Gastroesophageal sphincter (tissue), 4 donors: ENCODE results near the gene NDUFA1. TPM values are rescaled to one million over a fixed set of nuclear protein-coding genes. Genes with fewer than 3 reads are reported as not detected.
"Not testable (repeated sequence)": the region's sequence is repeated elsewhere in the genome, so short reads cannot be mapped to it uniquely, and the experiment has no call there.

ENCODE experiments used
- ATAC-seq: fragments of 150-250 bp; one replicate; pipeline ENCODE4 v1.9.1; 2016; ENCODE audit warnings: mild to moderate bottlenecking, moderate library complexity
- H3K27ac ChIP-seq, 4 donors: fragments of 200-600 bp; sonication (generic) in 3 of 4; 1 replicate in 3 of 4; 2 replicates in 1 of 4; pipeline ENCODE4 v1.5.1; 2016 to 2019
- H3K27me3 ChIP-seq: fragments of 200-600 bp; sonication (generic); one replicate; pipeline ENCODE4 v1.5.1; 2019
- H3K36me3 ChIP-seq, 2 donors: fragments of 200-600 bp; sonication (generic); one replicate each; pipeline ENCODE4 v1.5.1; 2019; ENCODE audit warnings: control low read depth in 1 of 2
- H3K4me1 ChIP-seq, 3 donors: fragments of 200-600 bp; sonication (generic); 1 replicate in 2 of 3; 2 replicates in 1 of 3; pipeline ENCODE4 v1.5.1; 2016 to 2019; ENCODE audit warnings: control low read depth in 2 of 3
- H3K4me3 ChIP-seq, 2 donors: fragments of 200-600 bp; sonication (generic); one replicate each; pipeline ENCODE4 v1.5.1; 2019; ENCODE audit warnings: mild to moderate bottlenecking in 1 of 2, moderate library complexity in 1 of 2
- H3K9me3 ChIP-seq, 3 donors: fragments of 200-600 bp; sonication (generic); one replicate each; pipeline ENCODE4 v1.5.1; 2017 to 2019; ENCODE audit warnings: control low read depth in 2 of 3
- EP300 ChIP-seq: sonication (generic); formaldehyde crosslinking; IDR thresholded peaks from one replicate; pipeline ENCODE4 v1.6.1; 2017; ENCODE audit warnings: antibody characterized with exemption, mild to moderate bottlenecking
- POLR2A ChIP-seq, 2 donors: fragments of 450-650 bp; IDR thresholded peaks; one replicate each; pipeline ENCODE4 v1.6.1; 2017; ENCODE audit warnings: antibody characterized with exemption in 2 of 2, mild to moderate bottlenecking in 2 of 2, moderate library complexity in 1 of 2
- POLR2AphosphoS5 ChIP-seq: sonication (generic); formaldehyde crosslinking; IDR thresholded peaks from one replicate; pipeline ENCODE4 v1.6.1; 2017; ENCODE audit warnings: antibody characterized with exemption
- WGBS, 2 donors: methylation state at CpG; one replicate each; pipeline ENCODE4 v1.1.5; 2018; ENCODE audit warnings: low coverage in 1 of 2; 5-methylcytosine and 5-hydroxymethylcytosine counted together
- total RNA-seq, 4 donors: library from RNA; depleted of rRNA; stranded (reverse); fragments of >200 nt; gene quantifications; one replicate each; pipeline ENCODE4 v1.1.0, GENCODE V29; 2016
- TF ChIP-seq, protein P1 (sequence below), 4 experiments: fragments of 200-600 bp in 2 of 4; fragments of 450-650 bp in 2 of 4; sonication (generic) in 1 of 4; IDR thresholded peaks; one replicate each; pipeline ENCODE4 v1.5.1; 2017 to 2019; ENCODE audit warnings: antibody characterized with exemption in 4 of 4, mild to moderate bottlenecking in 2 of 4, moderate library complexity in 2 of 4

Gene NDUFA1
- total RNA-seq, 4 donors from 2014 or later, result 55.8 to 104 (median 74.5) TPM

DNA sequence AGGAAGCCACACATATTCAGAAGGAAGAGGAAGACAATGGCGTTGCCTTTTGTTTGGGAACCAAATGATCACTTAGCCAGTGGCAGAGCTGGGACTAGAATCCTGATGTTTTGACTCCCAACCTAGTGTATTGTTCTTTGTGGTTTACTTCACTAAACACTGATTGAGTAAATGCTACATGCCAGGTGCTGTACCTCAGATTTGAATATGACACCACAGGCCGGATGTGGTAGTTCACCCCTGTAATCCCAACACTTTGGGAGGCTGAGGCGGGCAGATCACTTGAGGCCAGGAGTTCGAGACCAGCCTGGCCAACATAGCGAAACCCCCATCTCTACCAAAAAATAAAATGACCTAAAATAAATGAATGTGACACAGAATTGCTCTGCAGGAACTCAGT, 8.4 kb downstream of the NDUFA1 start:
- Histone ChIP-seq H3K4me3 (no peak overlapping the region), H3K36me3 (peaks cover 0 to 35% of the 10 kb centered on the region in 2 donors), H3K27me3 (no peaks in the 10 kb centered on the region), H3K4me1 (no peaks in the 10 kb centered on the region), H3K9me3 (no peaks in the 10 kb centered on the region), H3K27ac (no peak overlapping the region)
- WGBS, 2 donors, result 58 to 67% methylated on average over 1 to 2 of the region's 5 CpGs
- ATAC-seq, result no peak
- TF ChIP-seq, protein P1, sequence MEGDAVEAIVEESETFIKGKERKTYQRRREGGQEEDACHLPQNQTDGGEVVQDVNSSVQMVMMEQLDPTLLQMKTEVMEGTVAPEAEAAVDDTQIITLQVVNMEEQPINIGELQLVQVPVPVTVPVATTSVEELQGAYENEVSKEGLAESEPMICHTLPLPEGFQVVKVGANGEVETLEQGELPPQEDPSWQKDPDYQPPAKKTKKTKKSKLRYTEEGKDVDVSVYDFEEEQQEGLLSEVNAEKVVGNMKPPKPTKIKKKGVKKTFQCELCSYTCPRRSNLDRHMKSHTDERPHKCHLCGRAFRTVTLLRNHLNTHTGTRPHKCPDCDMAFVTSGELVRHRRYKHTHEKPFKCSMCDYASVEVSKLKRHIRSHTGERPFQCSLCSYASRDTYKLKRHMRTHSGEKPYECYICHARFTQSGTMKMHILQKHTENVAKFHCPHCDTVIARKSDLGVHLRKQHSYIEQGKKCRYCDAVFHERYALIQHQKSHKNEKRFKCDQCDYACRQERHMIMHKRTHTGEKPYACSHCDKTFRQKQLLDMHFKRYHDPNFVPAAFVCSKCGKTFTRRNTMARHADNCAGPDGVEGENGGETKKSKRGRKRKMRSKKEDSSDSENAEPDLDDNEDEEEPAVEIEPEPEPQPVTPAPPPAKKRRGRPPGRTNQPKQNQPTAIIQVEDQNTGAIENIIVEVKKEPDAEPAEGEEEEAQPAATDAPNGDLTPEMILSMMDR (IDR thresholded peaks at IDR 0.05), result no peak
- TF ChIP-seq POLR2A (IDR thresholded peaks at IDR 0.05) (no peak), POLR2AphosphoS5 (no peak), EP300 (no peak)

DNA sequence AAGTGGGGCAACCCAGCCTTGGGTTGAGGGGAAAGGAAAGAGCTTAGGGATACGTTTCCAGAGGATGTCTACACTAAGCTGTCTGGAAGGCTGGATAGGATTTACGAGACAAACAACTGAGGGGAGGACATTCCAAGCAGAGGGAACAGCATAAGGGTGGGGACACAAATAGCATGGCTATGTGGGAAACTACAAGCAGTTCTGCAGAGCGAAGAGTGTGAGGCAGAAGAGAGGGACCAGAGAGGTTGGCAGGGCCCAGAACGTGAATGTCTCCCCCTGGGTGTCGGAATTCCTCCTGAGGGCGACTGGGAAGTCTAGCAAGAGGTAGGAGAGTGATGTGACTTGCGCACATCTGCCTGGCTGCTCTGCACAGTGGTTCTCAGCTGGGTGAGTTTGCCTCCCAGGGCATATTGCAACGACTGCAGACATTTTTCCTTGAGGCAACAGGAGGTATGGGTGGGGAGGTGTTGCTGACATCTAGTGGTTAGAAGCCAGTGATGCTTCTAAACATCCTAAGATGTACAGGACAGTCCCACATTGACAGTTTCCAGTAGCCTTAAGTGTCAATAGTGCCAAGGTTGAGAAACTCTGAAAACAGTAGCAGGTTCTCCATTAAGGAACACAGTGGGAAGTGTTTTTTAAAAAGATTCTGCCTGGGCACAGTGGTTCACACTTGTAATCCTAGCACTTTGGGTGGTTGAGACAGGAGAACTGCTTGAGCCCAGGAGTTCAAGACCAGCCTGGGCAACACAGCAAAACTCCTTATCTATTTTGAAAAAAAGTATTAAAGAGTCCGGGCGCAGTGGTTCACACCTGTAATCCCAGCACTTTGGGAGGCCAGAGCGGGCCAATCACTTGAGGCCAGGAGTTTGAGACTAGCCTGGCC, 9.2 kb downstream of the NDUFA1 start:
- 16 to 76% methylated on average over 4 to 5 of the region's 11 CpGs for WGBS, 2 donors
- Histone ChIP-seq H3K9me3 (no peaks in the 10 kb centered on the region), H3K36me3 (peaks cover 0 to 29% of the 10 kb centered on the region in 2 donors), H3K27ac (peak overlapping the region in 2 of 4 donors; percentile 4 to 39), H3K4me1 (no peaks in the 10 kb centered on the region), H3K27me3 (no peaks in the 10 kb centered on the region), H3K4me3 (no peak overlapping the region)
- TF ChIP-seq, protein P1 (IDR thresholded peaks at IDR 0.05), result peak in 3 of 4 experiments; percentile 45 to 57 (median 48)
- TF ChIP-seq POLR2A (IDR thresholded peaks at IDR 0.05), result no peak
- peak; percentile 56 for ATAC-seq

DNA sequence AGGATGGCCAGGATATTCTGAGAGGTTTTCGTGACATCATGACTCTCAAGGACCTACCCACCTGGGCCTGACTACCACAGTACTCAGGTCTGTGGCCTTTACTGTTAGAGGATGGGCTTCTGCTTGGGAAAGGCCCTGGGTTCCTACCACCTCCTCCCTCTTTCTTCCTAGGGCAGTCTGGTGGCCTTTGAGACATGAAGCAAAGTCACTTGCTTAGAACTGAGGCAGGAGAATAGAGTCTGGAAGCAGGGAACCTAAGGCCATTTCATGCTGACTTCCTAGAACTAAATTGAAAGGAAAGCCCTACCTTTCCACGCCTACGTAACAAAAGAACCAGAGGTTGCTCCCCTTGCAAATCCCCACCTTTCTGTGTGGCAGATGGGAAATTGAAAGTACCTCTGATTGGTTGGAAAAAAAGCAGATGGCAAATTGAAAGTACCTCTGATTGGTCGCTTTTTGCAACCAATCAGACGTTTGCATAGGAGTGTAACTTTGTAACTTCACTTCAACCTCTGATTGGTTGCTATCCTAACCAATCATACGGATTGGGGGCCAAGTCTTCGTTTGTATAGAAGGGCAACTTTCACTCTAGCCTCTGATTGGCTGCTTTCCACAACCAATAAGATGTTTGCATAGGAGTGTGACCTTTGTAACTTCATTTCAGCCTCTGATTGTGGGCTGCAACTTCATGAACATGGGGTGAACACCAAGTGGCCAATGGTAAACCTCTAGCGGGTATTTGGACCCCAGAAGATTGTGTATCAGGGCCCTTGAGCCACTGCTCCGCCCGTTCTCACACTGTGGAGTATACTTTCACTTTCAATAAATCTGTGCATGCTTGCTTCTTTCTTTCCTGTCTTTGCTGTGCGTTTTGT, 14.2 kb downstream of the NDUFA1 start:
- TF ChIP-seq POLR2AphosphoS5 (no peak), EP300 (no peak), POLR2A (IDR thresholded peaks at IDR 0.05) (no peak)
- TF ChIP-seq, protein P1 (IDR thresholded peaks at IDR 0.05), result no peak
- no peak for ATAC-seq
- H3K9me3 ChIP-seq, result no peaks in the 10 kb centered on the region
- no peaks in the 10 kb centered on the region for H3K36me3 ChIP-seq
- H3K4me3 ChIP-seq, result no peak overlapping the region
- no peaks in the 10 kb centered on the region for H3K27me3 ChIP-seq
- H3K4me1 ChIP-seq, result peaks cover 0 to 10% (median 0%) of the 10 kb centered on the region in 3 donors
- 64 to 69% methylated on average over 3 to 6 of the region's 11 CpGs for WGBS, 2 donors
- H3K27ac ChIP-seq, result no peak overlapping the region

DNA sequence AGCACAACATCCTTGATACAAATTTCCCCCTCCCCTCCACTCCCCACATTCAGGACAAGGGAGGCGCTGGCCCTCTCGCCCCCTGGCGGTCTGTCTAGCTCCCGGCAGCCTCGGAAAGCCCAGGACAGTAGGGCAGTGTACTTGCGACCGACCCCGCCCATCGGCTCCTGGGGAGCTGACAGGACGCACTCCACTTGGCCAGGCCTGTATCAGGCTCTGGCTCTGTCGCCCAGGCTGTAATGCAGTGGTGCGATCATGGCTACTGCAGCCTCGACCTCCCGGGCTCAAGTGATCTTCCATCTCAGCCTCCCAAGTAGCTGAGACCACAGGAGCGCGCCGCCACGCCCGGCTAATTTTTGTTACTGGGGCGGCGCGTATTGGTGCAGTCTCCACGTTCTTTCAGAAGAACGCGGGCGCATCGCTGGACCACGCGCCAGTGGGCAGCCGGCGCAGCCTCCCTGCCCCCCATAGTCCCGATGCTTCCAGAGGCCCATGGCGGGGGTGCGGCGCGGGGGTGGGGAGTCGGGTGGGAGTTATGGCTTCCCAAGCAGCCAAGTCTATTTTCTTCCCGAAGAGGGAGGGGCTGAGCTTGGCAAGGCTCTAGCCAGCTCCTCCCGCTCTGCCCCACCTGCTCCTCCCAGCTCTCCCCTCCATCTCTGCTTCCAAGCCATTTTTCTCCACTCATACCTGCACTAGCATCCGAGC, 16.2 kb downstream of the NDUFA1 start:
- Histone ChIP-seq H3K4me3 (peak overlapping the region in 1 of 2 donors; percentile 39), H3K9me3 (no peaks in the 10 kb centered on the region), H3K36me3 (no peaks in the 10 kb centered on the region), H3K4me1 (peaks cover 0 to 10% (median 0%) of the 10 kb centered on the region in 3 donors), H3K27ac (no peak overlapping the region), H3K27me3 (no peaks in the 10 kb centered on the region)
- TF ChIP-seq, protein P1 (IDR thresholded peaks at IDR 0.05), result peak in 3 of 4 experiments; percentile 15 to 58 (median 25)
- TF ChIP-seq POLR2AphosphoS5 (no peak), POLR2A (IDR thresholded peaks at IDR 0.05) (no peak)
- 33% methylated on average over 14 of the region's 40 CpGs; no CpG with 5 or more reads in 1 of the 2 donors for WGBS, 2 donors
- ATAC-seq, result peak; percentile 65

DNA sequence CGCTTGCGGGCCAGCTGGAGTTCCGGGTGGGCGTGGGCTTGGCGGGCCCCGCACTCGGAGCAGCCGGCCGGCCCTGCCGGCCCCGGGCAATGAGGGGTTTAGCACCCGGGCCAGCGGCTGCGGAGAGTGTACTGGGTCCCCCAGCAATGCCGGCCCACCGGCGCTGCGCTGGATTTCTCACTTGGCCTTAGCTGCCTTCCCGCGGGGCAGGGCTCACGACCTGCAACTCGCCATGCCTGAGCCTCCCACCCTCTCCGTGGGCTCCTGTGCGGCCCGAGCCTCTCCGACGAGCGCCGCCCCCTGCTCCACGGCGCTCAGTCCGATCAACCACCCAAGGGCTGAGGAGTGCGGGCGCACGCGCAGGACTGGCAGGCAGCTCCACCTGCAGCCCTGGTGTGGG, 19.0 kb downstream of the NDUFA1 start:
- H3K9me3 ChIP-seq, H3K27me3 ChIP-seq, H3K27ac ChIP-seq, H3K4me3 ChIP-seq, ATAC-seq, H3K36me3 ChIP-seq: not testable (repeated sequence)
- peaks cover 0 to 10% (median 0%) of the 10 kb centered on the region in 3 donors for H3K4me1 ChIP-seq
- WGBS, 2 donors, result no CpG with 5 or more reads among the region's 36 CpGs

DNA sequence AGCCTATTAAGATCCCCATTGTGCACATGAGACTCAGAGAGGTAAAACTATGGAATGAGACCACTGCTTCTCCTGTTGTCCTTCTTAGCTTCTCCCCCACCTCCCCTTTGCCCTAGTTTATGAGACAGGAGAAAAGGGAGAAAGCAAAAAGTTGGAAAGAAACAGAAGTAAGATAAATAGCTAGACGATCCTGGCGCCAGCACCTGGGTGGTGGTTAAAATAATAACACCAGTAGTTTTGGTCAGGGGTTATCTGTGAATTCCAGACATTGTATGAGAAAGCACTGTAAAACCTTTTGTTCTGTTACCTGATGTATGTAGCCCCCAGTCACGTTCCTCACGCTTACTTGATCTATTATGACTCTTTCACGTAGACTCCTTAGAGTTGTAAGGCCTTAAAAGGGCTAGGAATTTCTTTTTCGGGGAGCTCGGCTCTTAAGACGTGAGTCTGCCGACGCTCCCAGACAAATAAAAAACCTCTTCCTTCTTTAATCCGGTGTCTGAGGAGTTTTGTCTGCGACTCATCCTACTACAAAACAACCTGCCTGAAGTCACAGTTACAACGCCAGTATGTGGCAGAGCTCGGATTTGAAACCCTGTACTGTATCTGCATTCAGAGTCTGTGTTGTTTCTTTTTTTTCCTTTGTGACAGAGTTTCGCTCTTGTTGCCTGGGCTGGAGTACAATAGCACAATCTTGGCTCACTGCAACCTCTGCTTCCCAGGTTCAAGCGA, 20.5 kb downstream of the NDUFA1 start:
- 48 to 59% methylated on average over 10 to 15 of the region's 16 CpGs for WGBS, 2 donors
- H3K36me3 ChIP-seq, H3K4me3 ChIP-seq, H3K27ac ChIP-seq, H3K27me3 ChIP-seq, H3K9me3 ChIP-seq, ATAC-seq: not testable (repeated sequence)
- H3K4me1 ChIP-seq, result peaks cover 0 to 10% (median 0%) of the 10 kb centered on the region in 3 donors
